ENCODE results near the gene DIPK1A. TPM values are rescaled to one million over a fixed set of nuclear protein-coding genes. Genes with fewer than 3 reads are reported as not detected.
A peak's percentile ranks its signal among the peaks of the same experiment; 100 is the strongest.

DIPK1A gene
- total RNA-seq, 1 donor from 2014 or later, result 8.4 TPM

DNA sequence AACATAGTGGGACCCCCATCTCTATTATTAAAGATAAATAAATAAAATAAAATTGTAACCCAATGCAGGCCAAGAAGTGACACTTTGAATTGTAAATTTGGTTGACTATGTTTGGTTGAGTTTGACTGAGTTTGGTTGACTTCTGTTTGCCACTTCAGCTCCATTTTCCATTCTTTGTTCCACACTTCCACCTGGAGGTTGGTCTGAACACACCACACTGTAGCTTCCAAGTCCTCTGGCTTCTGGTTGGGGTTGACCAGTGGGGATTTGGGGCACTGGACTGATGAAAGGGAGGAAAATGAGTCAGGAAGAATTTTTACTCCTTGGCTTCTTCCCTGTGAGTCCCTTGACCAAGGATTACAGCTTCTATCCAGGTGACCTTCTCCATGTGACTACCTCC is 40.6 kb upstream of the DIPK1A start:
- no peak overlapping the region for H3K4me3 Mint-ChIP-seq (ENCODE audit: unreplicated experiment)
- H3K36me3 Mint-ChIP-seq (ENCODE audit: low read depth, unreplicated experiment), result peaks cover 4% of the 10 kb centered on the region
- no peaks in the 10 kb centered on the region for H3K9me3 Mint-ChIP-seq (ENCODE audit: unreplicated experiment)
- H3K4me2 ChIP-seq (ENCODE audit: low read length), result no peak overlapping the region
- peaks cover 14% of the 10 kb centered on the region for H3K4me1 Mint-ChIP-seq (ENCODE audit: low read depth, unreplicated experiment)
- peaks cover 11% of the 10 kb centered on the region for H3K27me3 ChIP-seq (ENCODE audit: insufficient read depth, low read length)
- no peak overlapping the region for H3K4me3 ChIP-seq (ENCODE audit: insufficient read depth, low read depth, low read length)
- no peaks in the 10 kb centered on the region for H3K79me2 ChIP-seq (ENCODE audit: insufficient read depth, low read length)
- TF ChIP-seq, protein P1, sequence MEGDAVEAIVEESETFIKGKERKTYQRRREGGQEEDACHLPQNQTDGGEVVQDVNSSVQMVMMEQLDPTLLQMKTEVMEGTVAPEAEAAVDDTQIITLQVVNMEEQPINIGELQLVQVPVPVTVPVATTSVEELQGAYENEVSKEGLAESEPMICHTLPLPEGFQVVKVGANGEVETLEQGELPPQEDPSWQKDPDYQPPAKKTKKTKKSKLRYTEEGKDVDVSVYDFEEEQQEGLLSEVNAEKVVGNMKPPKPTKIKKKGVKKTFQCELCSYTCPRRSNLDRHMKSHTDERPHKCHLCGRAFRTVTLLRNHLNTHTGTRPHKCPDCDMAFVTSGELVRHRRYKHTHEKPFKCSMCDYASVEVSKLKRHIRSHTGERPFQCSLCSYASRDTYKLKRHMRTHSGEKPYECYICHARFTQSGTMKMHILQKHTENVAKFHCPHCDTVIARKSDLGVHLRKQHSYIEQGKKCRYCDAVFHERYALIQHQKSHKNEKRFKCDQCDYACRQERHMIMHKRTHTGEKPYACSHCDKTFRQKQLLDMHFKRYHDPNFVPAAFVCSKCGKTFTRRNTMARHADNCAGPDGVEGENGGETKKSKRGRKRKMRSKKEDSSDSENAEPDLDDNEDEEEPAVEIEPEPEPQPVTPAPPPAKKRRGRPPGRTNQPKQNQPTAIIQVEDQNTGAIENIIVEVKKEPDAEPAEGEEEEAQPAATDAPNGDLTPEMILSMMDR (IDR thresholded peaks at IDR 0.05; ENCODE audit: insufficient read depth, low read depth, low read length), result no peak
- TF ChIP-seq EZH2 (IDR thresholded peaks at IDR 0.05; ENCODE audit: insufficient read depth, low read length), result no peak
- H3K4me1 ChIP-seq (ENCODE audit: insufficient read depth, low read length), result no peaks in the 10 kb centered on the region
- FAIRE-seq (no peak), DNase-seq (ENCODE audit: low read depth) (no peak)
- no peak overlapping the region for H3K27ac Mint-ChIP-seq (ENCODE audit: unreplicated experiment)
- H3K27ac ChIP-seq (ENCODE audit: low read depth, low read length), result no peak overlapping the region
- H3K9ac ChIP-seq (ENCODE audit: low read length), result no peak overlapping the region
- no peaks in the 10 kb centered on the region for H3K36me3 ChIP-seq (ENCODE audit: insufficient read depth, low read length)
- peaks cover 4% of the 10 kb centered on the region for H3K27me3 Mint-ChIP-seq (ENCODE audit: low read depth, unreplicated experiment)
- no peaks in the 10 kb centered on the region for H4K20me1 ChIP-seq (ENCODE audit: insufficient read depth, low read length)
- H2AFZ ChIP-seq (ENCODE audit: low read depth, low read length), result no peak overlapping the region
- H3K9me3 ChIP-seq (ENCODE audit: insufficient read depth, low read depth, low read length), result no peaks in the 10 kb centered on the region

DNA sequence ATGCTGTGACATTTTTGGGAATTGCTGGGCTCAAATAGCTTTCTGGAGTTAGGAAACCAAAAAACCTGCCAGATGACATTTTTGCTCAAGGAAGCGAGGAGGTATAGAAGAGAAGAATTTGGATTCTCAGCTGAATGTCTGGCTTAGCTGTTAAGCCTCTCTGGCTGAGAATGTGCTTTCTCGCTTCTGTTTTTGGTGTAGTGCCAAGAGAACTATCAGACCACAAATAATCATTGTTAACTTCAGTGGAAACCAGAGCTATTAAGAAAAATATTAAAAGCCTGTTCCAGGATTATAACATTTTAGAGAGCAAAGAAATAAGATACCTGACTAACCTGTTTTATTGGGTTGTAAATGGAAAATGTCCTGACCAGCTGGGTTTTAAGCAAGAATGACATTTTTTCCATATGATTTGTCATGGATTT is 39.5 kb upstream of the DIPK1A start:
- Mint-ChIP-seq H3K27ac (ENCODE audit: unreplicated experiment) (peak overlapping the region; percentile 78), H3K9me3 (ENCODE audit: unreplicated experiment) (no peaks in the 10 kb centered on the region), H3K36me3 (ENCODE audit: low read depth, unreplicated experiment) (peaks cover 4% of the 10 kb centered on the region), H3K4me3 (ENCODE audit: unreplicated experiment) (peak overlapping the region; percentile 13), H3K27me3 (ENCODE audit: low read depth, unreplicated experiment) (peaks cover 6% of the 10 kb centered on the region), H3K4me1 (ENCODE audit: low read depth, unreplicated experiment) (peaks cover 14% of the 10 kb centered on the region)
- TF ChIP-seq, protein P1 (IDR thresholded peaks at IDR 0.05; ENCODE audit: insufficient read depth, low read depth, low read length), result no peak
- TF ChIP-seq EZH2 (IDR thresholded peaks at IDR 0.05; ENCODE audit: insufficient read depth, low read length), result no peak
- peaks cover 11% of the 10 kb centered on the region for H3K27me3 ChIP-seq (ENCODE audit: insufficient read depth, low read length)
- no peak overlapping the region for H3K4me3 ChIP-seq (ENCODE audit: insufficient read depth, low read depth, low read length)
- H2AFZ ChIP-seq (ENCODE audit: low read depth, low read length), result no peak overlapping the region
- H3K4me1 ChIP-seq (ENCODE audit: insufficient read depth, low read length), result no peaks in the 10 kb centered on the region
- H4K20me1 ChIP-seq (ENCODE audit: insufficient read depth, low read length), result no peaks in the 10 kb centered on the region
- DNase-seq (ENCODE audit: low read depth), result peak; percentile 39
- H3K9ac ChIP-seq (ENCODE audit: low read length), result no peak overlapping the region
- no peak overlapping the region for H3K4me2 ChIP-seq (ENCODE audit: low read length)
- no peak overlapping the region for H3K27ac ChIP-seq (ENCODE audit: low read depth, low read length)
- H3K9me3 ChIP-seq (ENCODE audit: insufficient read depth, low read depth, low read length), result no peaks in the 10 kb centered on the region
- FAIRE-seq, result no peak
- H3K79me2 ChIP-seq (ENCODE audit: insufficient read depth, low read length), result no peaks in the 10 kb centered on the region
- no peaks in the 10 kb centered on the region for H3K36me3 ChIP-seq (ENCODE audit: insufficient read depth, low read length)

DNA sequence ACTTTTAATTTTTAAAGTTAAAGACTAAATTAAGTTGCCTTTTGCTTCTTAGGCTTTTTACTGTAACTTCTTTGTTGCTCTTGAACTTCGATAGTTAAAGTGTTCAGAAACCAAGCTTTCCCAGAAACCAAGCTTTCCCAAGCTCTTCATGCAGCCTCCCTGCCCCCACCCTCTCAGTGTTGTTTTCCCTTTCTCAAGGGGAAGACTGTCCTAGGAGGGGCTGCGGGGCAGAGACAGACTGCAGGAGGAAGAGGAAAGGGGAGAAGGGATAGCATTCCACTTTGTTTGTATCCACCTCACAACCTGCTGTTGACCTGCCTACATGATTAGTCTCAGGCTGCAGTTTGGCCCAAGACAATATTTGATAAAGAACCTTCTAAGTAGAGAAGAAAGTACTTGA is 39.0 kb upstream of the DIPK1A start:
- no peak overlapping the region for H3K27ac ChIP-seq (ENCODE audit: low read depth, low read length)
- H4K20me1 ChIP-seq (ENCODE audit: insufficient read depth, low read length), result no peaks in the 10 kb centered on the region
- H3K27me3 Mint-ChIP-seq (ENCODE audit: low read depth, unreplicated experiment), result peaks cover 7% of the 10 kb centered on the region
- no peaks in the 10 kb centered on the region for H3K36me3 ChIP-seq (ENCODE audit: insufficient read depth, low read length)
- DNase-seq (ENCODE audit: low read depth) (no peak), FAIRE-seq (no peak)
- H3K9ac ChIP-seq (ENCODE audit: low read length), result no peak overlapping the region
- no peaks in the 10 kb centered on the region for H3K9me3 ChIP-seq (ENCODE audit: insufficient read depth, low read depth, low read length)
- no peak overlapping the region for H3K4me2 ChIP-seq (ENCODE audit: low read length)
- H3K27ac Mint-ChIP-seq (ENCODE audit: unreplicated experiment), result peak overlapping the region; percentile 78
- H2AFZ ChIP-seq (ENCODE audit: low read depth, low read length), result no peak overlapping the region
- H3K4me1 ChIP-seq (ENCODE audit: insufficient read depth, low read length), result no peaks in the 10 kb centered on the region
- H3K36me3 Mint-ChIP-seq (ENCODE audit: low read depth, unreplicated experiment), result peaks cover 4% of the 10 kb centered on the region
- peak overlapping the region; percentile 13 for H3K4me3 Mint-ChIP-seq (ENCODE audit: unreplicated experiment)
- peaks cover 11% of the 10 kb centered on the region for H3K27me3 ChIP-seq (ENCODE audit: insufficient read depth, low read length)
- no peaks in the 10 kb centered on the region for H3K9me3 Mint-ChIP-seq (ENCODE audit: unreplicated experiment)
- TF ChIP-seq EZH2 (IDR thresholded peaks at IDR 0.05; ENCODE audit: insufficient read depth, low read length), result no peak
- TF ChIP-seq, protein P1 (IDR thresholded peaks at IDR 0.05; ENCODE audit: insufficient read depth, low read depth, low read length), result no peak
- H3K79me2 ChIP-seq (ENCODE audit: insufficient read depth, low read length), result no peaks in the 10 kb centered on the region
- no peak overlapping the region for H3K4me3 ChIP-seq (ENCODE audit: insufficient read depth, low read depth, low read length)
- peaks cover 14% of the 10 kb centered on the region for H3K4me1 Mint-ChIP-seq (ENCODE audit: low read depth, unreplicated experiment)
